ENCODE measurements around the gene PPP1R13B.

PPP1R13B gene

DNA sequence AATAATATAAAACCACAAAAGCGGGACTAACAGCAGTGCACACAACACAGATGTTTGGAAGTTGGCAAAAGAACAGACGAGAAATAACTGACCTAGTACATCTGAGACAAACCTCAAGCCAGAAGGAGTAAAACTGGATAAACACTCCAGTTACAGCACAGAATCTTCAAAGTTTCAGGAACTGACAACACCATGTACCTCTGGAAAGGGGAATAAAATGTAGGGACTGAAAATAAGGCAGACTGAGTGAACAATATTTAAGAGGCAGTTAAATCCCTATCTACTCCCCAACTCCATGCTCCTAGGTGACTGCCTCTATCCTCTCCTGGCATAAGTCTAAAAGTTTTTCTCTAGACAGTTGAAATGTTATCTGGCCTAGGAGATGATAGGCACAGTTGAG lies 73.9 kb downstream of the PPP1R13B start:
- DNase-seq, result no peak

DNA sequence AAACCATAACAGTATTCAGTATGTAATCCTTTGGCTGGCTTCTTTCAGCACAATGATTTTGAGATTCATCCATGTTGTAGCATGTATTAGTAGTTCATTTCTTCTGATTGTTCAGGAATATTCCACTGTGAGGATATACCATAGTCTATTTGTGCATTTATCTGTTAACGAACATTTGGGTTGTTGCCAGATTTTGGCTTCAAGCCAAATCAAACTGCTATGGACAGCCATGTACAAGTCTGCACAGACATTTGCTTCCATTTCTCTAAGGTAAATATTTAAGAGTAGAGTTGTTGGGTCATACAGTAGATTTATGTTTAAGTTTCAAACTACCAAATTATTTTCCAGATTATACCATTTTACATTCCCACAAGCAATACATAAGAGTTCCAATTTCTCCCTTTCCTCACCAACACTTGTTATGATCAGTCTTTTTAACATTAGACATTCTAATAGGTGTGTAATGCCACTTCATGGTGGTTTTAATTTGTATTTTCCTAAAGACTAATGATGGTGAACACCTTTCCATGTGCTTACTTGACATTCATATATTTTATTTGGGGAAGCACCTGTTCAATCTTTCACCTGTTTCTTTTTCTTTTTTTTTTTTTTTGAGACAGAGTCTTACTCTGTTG lies 75.2 kb downstream of the PPP1R13B start:
- no peak for DNase-seq

DNA sequence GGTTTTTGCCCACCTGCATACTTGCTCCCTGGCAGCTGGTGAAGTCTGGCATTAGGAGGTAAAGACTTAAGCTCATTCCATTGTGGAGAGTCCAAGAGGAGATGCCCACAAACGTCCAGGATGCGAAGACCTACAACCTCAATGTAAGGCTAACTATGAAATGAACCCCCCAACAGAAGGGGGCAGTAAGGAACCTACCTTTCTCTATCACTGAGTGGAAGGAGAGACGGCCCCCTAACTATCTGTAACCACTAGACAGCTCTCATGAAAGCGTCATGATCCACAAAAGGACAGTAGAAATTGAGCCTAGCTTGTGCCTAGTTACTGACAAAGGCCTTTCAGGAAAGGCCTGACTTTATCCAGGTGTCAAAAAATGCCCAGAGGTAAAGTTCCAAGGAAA lies 76.5 kb downstream of the PPP1R13B start:
- no peak for DNase-seq

DNA sequence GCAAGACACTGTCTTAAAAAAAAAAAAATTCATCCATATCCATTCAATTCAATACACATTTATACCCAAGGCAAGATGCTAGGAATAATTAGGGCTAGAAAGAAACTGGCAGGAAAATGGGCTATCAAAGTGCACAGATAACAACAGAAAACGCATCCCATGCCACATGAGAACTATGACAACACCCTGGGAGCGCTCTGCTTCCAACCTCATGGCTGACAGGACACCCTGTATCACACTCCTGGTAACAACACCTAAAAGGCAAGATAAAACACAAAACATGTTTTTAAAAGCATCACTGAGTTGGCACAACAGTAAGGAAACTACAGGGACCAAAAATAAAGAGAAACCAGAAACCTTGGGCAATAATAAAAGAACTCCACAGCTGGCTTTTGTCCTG lies 76.9 kb downstream of the PPP1R13B start:
- no peak for DNase-seq

DNA sequence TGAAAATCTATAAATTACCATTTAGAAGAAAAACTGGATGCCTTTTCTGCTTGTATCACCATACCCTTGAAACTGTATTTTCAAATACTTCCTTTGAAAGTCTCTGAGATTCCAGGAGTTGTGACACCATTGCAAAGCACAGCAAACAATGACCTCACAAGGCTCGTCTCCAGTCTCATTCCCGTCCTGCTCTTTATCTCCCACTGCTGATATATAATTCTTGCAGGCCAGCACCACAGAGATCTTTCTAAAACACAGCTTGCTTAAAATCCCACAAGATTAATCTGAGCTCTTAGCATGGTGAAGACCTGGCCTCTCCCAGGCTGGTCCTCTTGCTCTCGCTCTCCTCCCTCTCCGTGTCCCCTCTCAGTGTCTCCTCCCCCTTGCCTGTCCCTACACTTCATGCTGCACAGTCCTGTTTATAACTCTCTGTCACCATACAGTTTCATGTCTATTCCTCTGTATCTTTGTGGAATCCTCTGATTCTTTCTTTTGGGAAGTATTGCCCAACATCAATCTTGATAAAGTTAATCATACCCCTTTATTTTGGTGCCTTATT lies 80.0 kb downstream of the PPP1R13B start:
- no peak for DNase-seq

DNA sequence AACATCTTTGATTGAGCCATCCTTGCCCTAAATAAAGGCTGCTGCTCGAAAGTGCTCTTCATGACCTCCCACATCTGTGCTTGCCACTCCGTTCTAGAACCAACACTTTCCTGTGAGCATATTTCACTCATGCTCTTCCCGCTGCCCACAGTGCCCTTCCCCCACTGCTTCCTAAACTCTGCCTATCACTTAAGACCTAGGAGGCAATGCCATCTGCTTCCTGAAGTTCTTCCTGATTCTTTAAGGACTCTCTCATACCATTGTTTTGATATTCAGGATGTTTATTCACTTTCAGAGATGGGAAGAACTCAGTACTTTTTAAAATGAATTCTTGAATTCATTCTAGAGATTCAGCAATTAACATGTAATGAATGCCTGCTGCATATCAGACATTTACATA lies 81.8 kb downstream of the PPP1R13B start:
- no peak for DNase-seq

DNA sequence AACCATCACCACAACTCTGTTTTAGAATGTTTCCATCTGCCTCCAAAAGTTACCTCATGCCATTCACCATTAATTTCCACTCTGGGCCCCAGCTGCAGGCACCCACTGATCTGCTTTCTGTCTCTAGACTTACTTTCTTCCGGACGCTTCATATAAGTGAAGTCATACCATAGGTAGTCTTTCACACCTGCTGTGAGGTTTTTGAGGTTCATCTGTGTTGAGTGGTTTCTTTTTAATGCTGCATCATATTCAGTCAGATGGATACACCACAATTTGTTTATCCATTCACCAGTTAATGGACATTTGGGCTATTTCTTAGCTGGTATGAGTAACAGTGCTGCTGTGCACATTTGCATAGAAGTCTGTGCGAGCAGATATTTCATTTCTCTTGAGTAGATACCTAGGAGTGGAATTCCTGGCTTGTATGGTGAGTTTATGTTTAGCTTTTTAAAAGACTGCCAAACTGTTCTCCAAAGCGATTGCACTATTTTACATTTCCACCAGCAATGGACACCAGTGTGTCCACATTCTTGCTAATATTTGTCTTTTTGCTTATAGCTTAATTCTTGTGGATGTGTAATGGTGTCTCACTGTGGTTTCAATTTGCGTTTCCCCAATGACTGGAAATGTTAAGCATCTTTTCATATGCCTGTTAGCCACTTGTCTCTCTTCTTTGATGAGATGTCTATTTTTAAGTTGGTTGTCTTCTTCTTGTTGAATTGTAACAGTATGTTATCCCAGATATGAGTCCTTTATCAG lies 83.5 kb downstream of the PPP1R13B start:
- no peak for DNase-seq

DNA sequence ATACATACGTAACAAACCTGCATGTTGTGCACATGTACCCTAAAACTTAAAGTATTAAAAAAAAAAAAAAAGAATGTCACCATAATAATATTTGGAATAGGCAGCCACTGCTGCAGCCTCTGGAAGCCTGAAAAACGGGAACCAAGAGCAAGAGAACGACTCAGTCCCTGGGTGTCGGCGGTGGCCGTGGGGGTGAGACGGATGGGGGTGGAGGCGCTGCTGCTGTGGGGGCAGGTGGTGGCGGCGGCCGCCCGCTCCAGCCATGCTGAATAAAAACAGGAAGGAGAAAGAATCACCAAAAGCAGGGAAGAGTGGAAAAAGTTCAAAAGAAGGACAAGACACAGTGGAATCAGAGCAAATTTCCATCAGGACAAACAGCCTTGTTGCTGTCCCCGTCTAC lies 84.8 kb downstream of the PPP1R13B start:
- DNase-seq, result no peak

DNA sequence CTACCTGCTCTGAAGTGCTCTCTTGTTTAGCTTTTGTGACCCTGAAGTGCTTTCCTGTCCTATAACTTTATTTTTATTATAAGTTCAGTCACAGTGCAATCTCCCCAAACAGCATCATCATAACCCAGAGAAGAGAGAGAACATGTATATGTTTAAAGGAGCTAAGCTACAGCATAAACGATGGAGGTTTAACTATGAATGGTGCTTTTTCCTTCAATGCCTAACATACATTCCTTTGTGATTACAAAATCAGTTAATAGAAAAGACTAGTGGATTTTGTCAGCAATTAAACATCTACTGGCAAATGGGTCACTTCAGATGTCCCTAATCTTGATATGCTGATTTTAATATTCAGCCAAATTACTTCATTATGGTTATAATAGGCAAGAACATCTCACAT lies 85.3 kb downstream of the PPP1R13B start:
- DNase-seq, result no peak

DNA sequence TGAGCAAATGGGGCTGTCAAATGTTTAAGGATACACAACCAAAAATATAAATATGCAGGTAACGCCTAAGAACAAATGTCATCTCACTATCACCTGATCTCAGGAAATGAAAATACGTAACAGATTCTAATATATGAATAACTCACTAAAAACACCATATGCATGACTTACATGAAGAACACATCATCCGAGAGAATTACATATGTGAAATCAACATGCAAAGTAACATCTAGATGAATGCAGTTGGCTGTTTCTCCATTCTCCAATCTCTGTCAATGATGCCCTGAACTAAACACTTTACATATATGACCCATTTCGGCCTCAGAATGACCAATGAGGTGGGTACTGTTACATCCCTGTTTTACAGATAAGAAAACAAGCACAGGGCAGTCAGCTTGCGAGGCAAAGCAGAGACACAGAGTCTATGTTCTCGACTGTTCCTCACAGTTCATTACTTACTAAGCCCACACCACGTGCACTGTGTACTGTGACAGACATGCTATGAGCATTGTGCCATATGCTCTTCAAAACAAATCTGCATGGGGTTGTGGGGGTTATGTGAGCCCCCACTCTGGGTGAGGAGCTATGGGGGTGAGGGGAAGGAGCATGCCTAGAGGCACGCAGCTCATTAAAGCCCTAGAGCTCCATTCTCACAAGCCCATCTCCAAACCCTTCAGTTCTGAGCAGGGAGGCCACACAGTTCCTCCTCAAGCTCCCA lies 89.2 kb downstream of the PPP1R13B start:
- no peak for DNase-seq

DNA sequence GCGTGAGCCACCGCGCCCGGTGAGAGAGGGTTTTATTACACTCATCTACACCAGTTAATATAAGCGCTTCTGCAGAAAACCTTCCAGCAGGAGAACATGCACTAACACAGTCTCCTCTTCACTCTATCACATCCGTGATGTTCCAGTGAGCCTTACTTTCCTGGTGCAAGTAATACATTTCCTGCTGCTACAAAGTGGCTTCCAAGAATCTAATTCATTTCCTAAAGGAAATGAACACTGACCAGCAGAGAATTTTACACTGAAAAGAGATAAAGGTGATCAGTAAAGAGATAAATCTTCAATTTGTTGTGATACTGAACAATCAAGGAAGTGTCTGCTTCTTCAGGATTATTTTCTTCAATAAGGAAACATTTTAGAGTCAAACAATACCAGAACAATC lies 92.3 kb downstream of the PPP1R13B start:
- no peak for DNase-seq

DNA sequence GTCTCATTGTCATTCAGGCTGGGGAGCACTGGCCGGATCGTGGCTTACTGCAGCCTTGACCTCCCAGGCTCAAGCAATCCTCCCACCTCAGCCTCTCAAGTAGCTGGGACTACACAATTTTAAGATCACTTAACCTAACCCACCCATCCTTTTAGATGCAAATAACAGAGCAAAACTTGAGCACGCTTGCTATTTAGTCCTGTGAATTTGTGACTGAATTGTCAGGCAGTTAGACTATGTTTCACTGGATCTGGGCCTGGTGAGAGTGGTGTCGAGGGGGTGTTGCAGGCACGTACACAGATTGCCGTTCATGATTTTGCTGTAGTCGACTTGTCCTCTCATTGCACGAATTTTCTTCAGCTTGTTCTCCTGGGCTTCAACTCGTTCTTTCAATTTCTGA lies 93.6 kb downstream of the PPP1R13B start:
- no peak for DNase-seq

DNA sequence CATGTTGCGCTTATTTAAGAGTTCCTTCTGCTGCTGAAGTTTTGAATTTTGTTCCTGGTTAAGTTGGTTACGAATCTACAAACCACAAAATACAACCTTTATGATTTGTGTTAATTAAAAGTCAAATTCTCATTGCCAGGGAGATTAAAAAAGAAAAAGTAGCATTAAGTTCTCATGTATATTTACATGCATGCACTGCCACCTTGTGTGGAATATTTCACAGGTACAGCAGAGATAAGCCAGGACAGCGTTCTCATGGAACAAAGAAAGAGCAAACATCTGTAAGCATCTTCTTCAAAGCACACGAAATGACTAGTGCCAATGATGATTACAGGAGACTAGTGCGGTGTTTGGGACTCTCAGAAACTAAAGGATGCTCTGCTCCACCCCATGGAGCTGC lies 97.5 kb downstream of the PPP1R13B start:
- no peak for DNase-seq

DNA sequence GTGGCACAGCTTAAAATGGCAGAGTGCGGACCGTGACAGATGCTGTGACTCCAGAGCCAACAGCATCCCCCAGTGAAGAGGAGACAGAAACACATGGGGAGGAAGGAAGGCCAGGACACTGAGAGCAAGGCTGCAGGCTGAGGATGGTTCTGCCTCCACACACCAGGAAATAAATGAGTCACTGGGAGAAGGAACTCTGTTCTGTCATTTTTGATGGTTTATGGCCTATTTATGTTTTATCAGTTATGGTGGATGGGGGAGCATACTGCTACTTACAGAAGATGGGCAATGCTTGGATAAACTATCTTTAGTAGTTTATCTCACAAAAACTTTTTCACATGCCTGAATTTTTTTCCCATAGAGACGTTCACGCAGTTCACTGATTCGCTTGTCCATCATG lies 97.9 kb downstream of the PPP1R13B start:
- no peak for DNase-seq

DNA sequence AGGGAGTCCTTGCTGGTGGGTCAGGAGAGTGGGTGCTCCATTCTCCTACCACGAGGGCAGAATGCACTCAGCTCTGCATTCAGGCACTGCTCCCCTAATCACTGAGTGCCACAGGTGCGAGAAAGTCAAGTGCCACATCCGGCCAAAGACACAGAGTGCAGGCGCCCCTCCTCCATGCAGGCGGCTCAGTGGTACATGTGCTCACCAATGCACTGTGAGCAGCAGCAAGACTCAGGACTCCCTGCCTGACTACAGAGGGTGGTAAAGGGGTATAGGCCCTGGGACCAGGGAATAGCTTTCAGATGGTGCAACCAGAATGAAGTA lies 98.9 kb downstream of the PPP1R13B start:
- no peak for DNase-seq

DNA sequence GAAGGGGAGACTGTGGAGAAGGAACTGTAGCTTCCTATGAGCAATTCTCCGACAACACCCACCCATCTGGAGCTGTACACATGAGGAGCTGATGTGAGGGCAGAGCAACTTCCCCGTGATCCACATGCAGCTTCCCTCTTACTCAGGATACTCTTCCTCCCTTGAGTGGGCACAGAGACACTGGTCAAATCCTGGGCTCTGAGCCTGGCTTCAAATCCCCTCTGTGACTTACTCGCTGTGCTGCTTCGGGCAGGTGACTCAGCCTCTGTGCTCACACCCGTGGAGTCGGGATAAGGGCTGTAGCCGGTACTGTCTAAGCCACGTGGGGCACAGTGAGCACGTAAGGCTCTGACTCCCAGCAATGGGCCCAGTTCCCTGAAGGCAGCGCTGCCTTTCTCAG lies 100.7 kb downstream of the PPP1R13B start:
- no peak for DNase-seq

DNA sequence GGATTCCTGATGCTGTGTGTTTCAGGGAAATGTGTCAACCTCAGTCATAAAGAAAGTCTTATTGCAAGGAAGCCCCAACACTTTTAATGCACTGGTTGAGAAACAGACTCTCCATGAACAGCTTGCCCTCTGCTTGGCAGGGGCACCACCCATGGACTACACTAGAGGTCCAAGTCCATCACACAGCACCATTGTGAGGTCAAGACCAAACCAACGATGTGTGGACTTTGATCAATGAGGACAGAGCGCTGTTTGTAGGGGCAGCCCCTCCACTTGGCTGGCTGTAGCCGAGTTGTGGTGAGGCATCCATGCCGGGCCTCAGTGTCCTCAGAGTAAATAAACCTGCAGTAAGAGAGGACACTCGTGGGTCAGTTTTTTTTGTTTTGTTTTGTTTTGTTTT lies 102.0 kb downstream of the PPP1R13B start:
- DNase-seq, result no peak

DNA sequence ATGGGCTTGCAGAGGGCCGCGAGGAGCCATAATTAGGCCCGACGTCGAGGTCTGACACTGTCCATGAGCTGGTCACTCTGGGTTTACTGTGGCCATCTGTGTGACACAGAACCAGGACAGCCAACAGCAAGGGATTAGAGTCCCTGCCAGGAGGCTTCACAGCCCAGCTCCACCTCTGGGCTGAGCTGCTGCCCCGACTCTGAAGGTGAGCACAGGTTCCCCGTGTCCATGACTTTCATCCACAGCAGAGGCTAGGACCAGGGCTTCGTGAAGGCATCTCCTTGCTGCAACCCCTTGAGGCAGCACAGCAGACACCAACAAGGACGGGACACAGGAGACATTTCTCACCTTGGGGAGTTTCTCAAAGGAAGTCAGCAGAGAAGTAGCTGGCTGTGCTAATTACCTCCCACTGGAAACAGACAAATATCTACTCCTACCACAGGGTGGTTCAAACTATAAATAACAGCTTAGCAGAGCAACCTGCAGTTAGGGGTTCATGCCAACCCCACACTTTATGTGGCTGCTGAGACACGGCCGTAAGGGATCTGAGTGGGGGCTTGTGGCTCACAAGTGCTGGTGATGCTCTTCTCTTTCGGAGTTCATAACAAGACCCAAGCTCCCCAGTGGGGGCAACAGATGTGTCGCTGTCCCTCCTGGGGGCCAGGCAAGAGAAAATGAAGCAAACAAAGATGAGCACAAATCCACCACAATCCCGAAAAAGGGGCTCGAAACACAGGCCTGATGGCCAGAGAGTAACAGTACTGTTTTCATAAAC lies 102.6 kb downstream of the PPP1R13B start:
- DNase-seq, result no peak

DNA sequence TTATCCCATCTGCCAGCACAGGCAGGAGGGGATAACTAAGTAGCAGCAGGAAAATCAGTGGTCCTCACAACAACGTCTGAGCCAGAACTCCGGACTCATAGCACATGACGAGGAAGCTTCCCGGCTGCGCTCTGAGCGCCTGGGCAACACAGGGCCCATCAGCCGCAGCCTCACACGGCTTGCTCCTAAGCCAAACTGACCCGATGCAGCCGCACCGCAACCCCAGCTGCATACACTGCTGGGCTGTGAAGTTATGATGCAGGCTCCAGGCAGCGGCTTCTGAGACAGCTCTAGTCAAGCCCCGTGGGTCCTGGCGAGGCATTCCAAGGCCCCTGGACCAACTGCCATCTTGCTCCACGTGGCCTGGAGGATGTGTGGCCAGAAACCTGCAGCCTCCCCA lies 103.7 kb downstream of the PPP1R13B start:
- DNase-seq, result no peak

DNA sequence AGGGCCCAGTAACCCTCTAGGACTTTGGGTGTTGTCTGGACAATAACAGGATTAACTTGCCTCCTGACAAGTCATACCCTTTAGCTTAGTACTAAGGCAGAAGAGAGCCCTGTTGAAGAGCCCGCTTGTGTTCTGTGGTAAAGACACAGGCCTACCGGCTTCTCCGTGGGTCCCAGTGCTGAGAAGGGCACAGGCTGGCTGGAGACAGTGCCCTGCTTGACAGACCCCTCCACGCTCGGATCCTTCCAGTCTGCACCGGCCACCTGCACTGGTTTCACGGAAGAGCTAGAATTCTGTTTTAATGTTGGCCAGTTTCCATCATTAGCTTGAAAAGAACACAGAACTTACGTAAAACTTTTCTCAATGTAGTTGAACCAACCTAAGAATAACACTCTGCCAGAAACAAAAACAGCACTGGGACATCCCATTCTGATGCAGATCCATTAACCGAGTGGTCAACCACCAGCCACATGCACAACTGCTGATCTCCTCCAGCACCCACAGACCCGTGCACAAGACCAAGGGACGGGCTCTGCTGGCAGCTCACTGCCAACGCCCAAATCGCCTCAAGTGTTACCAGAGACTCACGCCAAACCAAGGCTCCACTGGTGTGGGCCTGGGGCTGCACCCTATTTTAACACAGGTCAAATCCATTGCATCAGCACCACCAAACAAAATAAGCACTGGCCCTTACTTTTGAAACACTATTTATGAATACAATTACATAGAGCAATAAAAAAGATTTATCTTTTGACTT lies 104.7 kb downstream of the PPP1R13B start:
- DNase-seq, result no peak

DNA sequence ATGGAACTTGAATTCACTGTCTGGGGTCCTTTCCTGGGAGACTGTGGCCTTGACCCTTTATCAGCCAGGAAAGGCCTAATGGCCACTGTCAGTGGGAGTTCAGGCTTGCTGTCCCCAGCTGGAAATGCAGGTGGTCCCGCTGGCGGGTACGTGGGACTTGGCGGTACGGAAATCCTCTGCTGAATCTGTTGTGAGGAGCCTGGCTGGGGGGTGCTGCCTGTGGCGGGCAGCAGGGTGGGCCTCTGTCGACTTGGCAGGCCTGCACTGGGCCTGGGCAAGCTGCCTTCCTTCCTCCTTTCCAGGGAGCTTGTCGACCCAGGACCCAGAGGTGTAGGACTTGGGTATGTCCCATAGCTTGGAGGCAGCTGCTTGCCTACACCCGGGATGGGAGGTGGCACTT lies 105.5 kb downstream of the PPP1R13B start:
- no peak for DNase-seq

DNA sequence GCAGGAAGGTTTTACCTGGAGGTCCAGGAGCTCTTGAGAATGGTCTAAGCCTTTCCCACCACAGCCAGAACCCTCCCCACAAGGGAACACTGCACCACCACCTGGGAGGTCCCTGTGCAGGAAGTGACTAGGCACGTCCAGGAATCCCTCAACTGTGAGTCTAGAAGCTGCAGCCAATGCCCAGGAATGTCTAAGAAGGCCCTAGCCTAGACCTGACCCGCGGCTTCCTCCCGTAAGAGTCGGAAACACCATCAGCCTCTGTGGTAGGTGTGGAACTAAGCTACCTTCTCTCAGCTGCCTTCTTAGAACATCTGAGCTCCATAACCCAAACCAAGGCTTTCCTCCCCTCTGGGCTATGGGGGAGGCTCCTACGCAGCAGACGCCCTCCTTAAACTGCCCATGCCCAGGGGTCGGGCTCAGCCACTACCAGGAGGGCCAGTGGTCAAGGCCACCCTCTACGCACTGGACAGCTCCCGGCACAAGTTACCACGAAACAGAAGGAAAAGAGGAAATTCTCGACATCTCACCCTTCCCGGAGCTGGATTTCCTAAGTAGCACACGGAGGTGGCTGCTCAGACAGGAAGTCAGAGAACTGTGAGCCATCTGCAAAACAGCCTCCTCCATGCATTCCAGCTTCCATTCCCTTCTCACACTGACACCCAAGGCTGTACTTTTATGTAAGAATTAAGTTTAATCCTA lies 106.2 kb downstream of the PPP1R13B start:
- DNase-seq, result no peak

Measured in retina (tissue), 1 donor.